ENCODE results near the gene ATXN1. TPM values are rescaled to one million over a fixed set of nuclear protein-coding genes. Genes with fewer than 3 reads are reported as not detected.

The ATXN1 gene
- polyA plus RNA-seq, 1 donor (not counting 4 experiments of a cell fraction or from before 2014, with no cell fraction given), result 9.7 TPM

- FAIRE-seq, result no peak
- H3K9ac ChIP-seq (ENCODE audit: control insufficient read depth, extremely low read depth, insufficient read depth, low read length), result no peak overlapping the region
- H3K4me1 ChIP-seq (ENCODE audit: control insufficient read depth, extremely low read depth, insufficient read depth, low read length), result peaks cover 13% of the 10 kb centered on the region
- no peaks in the 10 kb centered on the region for H3K9me1 ChIP-seq (ENCODE audit: control insufficient read depth, extremely low read depth, insufficient read depth, low read length)
- no peaks in the 10 kb centered on the region for H3K27me3 ChIP-seq (ENCODE audit: control insufficient read depth, extremely low read depth, insufficient read depth, low read length)
- H2AFZ ChIP-seq (ENCODE audit: control insufficient read depth, low read length), result no peak overlapping the region
- H3K79me2 ChIP-seq (ENCODE audit: control insufficient read depth, insufficient read depth, low read length), result no peaks in the 10 kb centered on the region
- H3K27ac ChIP-seq (ENCODE audit: control insufficient read depth, insufficient read depth, low read length), result no peak overlapping the region
- H3K4me2 ChIP-seq (ENCODE audit: control insufficient read depth, extremely low read depth, insufficient read depth, low read depth, low read length), result no peak overlapping the region
- DNase-seq (ENCODE audit: low read depth, low spot score), result no peak
- H4K20me1 ChIP-seq (ENCODE audit: control insufficient read depth, extremely low read depth, insufficient read depth, low read length), result no peaks in the 10 kb centered on the region
- peaks cover 0 to 4% of the 10 kb centered on the region in 2 experiments for H3K36me3 ChIP-seq (ENCODE audit: control insufficient read depth in 2 of 2, extremely low read depth in 1 of 2, insufficient read depth in 2 of 2, low read length in 2 of 2)
- dilution Hi-C loops (cut with MboI; ENCODE audit: extremely low pct_ligation_motif_present, low sequenced_read_pairs), result no loop called here
- H3K9me3 ChIP-seq (ENCODE audit: control insufficient read depth, low read depth, low read length), result no peaks in the 10 kb centered on the region
- H3K4me3 ChIP-seq (ENCODE audit: control insufficient read depth in 2 of 3, extremely low read depth in 1 of 3, insufficient read depth in 2 of 3, low read depth in 1 of 3, low read length in 3 of 3), result no peak overlapping the region
- TF ChIP-seq, protein P1, sequence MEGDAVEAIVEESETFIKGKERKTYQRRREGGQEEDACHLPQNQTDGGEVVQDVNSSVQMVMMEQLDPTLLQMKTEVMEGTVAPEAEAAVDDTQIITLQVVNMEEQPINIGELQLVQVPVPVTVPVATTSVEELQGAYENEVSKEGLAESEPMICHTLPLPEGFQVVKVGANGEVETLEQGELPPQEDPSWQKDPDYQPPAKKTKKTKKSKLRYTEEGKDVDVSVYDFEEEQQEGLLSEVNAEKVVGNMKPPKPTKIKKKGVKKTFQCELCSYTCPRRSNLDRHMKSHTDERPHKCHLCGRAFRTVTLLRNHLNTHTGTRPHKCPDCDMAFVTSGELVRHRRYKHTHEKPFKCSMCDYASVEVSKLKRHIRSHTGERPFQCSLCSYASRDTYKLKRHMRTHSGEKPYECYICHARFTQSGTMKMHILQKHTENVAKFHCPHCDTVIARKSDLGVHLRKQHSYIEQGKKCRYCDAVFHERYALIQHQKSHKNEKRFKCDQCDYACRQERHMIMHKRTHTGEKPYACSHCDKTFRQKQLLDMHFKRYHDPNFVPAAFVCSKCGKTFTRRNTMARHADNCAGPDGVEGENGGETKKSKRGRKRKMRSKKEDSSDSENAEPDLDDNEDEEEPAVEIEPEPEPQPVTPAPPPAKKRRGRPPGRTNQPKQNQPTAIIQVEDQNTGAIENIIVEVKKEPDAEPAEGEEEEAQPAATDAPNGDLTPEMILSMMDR (optimal IDR thresholded peaks at IDR 0.05 in 1 of 3, IDR thresholded peaks at IDR 0.05 in 1 of 3, conservative IDR thresholded peaks at IDR 0.05 in 1 of 3; ENCODE audit: extremely low read depth in 1 of 3, insufficient read depth in 2 of 3, low read length in 3 of 3), result no peak
- no peak for TF ChIP-seq EZH2 (IDR thresholded peaks at IDR 0.05; ENCODE audit: low read length)
These were observed 398.3 kb downstream of the ATXN1 start for GRCh38 chr6:16362819-16363589.

- H3K9me3 ChIP-seq (ENCODE audit: control insufficient read depth, low read depth, low read length), result no peaks in the 10 kb centered on the region
- dilution Hi-C loops (cut with MboI; ENCODE audit: extremely low pct_ligation_motif_present, low sequenced_read_pairs), result no loop called here
These were observed 399.0 kb downstream of the ATXN1 start for GRCh38 chr6:16362296-16362695.

More at GRCh38 chr6:16362296-16362695, 399.0 kb downstream of the ATXN1 start:
- no peaks in the 10 kb centered on the region for H4K20me1 ChIP-seq (ENCODE audit: control insufficient read depth, extremely low read depth, insufficient read depth, low read length)
- no peaks in the 10 kb centered on the region for H3K27me3 ChIP-seq (ENCODE audit: control insufficient read depth, extremely low read depth, insufficient read depth, low read length)
- no peaks in the 10 kb centered on the region for H3K9me1 ChIP-seq (ENCODE audit: control insufficient read depth, extremely low read depth, insufficient read depth, low read length)
- H3K4me2 ChIP-seq (ENCODE audit: control insufficient read depth, extremely low read depth, insufficient read depth, low read depth, low read length), result no peak overlapping the region
- TF ChIP-seq EZH2 (IDR thresholded peaks at IDR 0.05; ENCODE audit: low read length), result no peak
- TF ChIP-seq, protein P1 (optimal IDR thresholded peaks at IDR 0.05 in 1 of 3, IDR thresholded peaks at IDR 0.05 in 1 of 3, conservative IDR thresholded peaks at IDR 0.05 in 1 of 3; ENCODE audit: extremely low read depth in 1 of 3, insufficient read depth in 2 of 3, low read length in 3 of 3), result no peak
- H3K79me2 ChIP-seq (ENCODE audit: control insufficient read depth, insufficient read depth, low read length), result no peaks in the 10 kb centered on the region
- no peak overlapping the region for H3K27ac ChIP-seq (ENCODE audit: control insufficient read depth, insufficient read depth, low read length)
- H3K9ac ChIP-seq (ENCODE audit: control insufficient read depth, extremely low read depth, insufficient read depth, low read length), result no peak overlapping the region
- H3K4me1 ChIP-seq (ENCODE audit: control insufficient read depth, extremely low read depth, insufficient read depth, low read length), result peaks cover 6% of the 10 kb centered on the region
- no peak overlapping the region for H3K4me3 ChIP-seq (ENCODE audit: control insufficient read depth in 2 of 3, extremely low read depth in 1 of 3, insufficient read depth in 2 of 3, low read depth in 1 of 3, low read length in 3 of 3)
- no peak overlapping the region for H2AFZ ChIP-seq (ENCODE audit: control insufficient read depth, low read length)
- no peak for DNase-seq (ENCODE audit: low read depth, low spot score)
- no peak for FAIRE-seq
- H3K36me3 ChIP-seq (ENCODE audit: control insufficient read depth in 2 of 2, extremely low read depth in 1 of 2, insufficient read depth in 2 of 2, low read length in 2 of 2), result peaks cover 0 to 4% of the 10 kb centered on the region in 2 experiments

Data from keratinocyte (primary cell).